GM18511 (cell line): ENCODE results near the gene RASSF4.

Experiments
- ATAC-seq: cut with Tn5 transposase; IDR thresholded peaks from one replicate; pipeline ENCODE4 v1.9.1; 2021; ENCODE audit warnings: mild to moderate bottlenecking, moderate library complexity; ENCODE audit not compliant: unreplicated experiment

Gene RASSF4

GRCh38 chr10:44961931-44962750, 2.5 kb downstream of the RASSF4 start:
- ATAC-seq: no peak

GRCh38 chr10:44962870-44963738, 3.5 kb downstream of the RASSF4 start:
- no peak for ATAC-seq

DNA sequence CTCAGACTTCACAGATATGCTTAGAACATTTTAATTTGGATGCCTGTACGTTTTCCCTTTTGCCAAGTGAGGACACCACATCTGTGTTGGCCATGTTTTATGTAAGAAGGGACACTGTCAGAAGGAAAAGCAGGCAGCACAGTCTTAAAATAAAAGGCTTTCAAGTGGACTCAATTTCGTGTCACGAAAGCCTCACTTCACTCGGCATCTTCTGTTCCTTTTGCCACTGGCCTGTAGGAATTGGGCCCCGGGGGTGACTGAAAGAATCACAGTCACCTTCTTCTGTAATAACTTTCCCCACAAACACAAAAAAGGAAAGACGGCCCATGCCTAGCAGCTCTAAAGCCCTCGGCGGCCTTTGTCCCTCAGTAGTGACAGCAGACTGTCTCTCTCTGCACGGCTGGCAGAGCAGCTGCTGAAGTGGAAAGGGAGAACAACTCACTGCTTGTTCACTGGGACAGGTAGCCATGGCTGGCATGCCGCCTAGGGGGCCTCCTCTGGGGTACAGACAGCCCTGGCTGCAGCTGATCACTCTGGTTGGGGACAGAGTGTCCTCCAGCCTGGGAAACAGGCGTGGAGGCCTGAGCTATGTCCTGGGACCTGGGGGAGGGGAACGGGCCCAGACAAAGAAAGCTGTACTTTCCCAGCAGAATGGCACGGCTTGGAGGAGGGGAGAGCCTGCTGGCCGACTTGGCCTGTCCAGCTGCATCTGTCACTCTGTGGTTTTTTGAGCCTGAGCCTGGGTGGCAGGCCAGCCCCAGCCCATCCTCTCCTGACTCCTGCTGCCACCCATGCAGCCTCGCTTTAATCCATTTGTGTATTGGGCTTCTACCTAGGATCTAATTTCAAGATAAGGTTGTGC, 4.4 kb downstream of the RASSF4 start:
- ATAC-seq: peak; percentile 20

GRCh38 chr10:44965104-44965503, 5.5 kb downstream of the RASSF4 start:
- ATAC-seq: no peak

DNA sequence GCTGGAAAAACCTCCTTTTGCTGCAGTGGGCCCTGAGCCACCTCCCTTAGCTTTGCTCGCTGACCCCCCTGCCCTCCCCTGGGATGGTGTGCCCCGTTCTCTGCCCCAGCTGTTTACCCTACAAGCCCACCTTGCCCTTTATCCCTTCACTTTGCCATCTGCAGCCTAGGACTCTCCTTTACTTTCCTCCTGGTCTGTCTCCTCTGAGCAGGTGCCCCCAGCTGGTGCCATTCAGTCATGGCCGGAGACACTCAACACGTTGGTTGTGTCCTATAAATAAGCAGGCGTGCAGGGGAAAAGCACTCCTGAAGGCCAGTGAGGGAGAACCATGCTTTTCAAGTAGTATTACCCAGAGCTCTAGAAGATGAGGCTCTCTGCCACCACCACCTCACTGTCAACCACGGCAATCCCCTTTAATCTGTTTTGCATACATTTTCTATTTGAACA, 6.1 kb downstream of the RASSF4 start:
- ATAC-seq: peak; percentile 34

DNA sequence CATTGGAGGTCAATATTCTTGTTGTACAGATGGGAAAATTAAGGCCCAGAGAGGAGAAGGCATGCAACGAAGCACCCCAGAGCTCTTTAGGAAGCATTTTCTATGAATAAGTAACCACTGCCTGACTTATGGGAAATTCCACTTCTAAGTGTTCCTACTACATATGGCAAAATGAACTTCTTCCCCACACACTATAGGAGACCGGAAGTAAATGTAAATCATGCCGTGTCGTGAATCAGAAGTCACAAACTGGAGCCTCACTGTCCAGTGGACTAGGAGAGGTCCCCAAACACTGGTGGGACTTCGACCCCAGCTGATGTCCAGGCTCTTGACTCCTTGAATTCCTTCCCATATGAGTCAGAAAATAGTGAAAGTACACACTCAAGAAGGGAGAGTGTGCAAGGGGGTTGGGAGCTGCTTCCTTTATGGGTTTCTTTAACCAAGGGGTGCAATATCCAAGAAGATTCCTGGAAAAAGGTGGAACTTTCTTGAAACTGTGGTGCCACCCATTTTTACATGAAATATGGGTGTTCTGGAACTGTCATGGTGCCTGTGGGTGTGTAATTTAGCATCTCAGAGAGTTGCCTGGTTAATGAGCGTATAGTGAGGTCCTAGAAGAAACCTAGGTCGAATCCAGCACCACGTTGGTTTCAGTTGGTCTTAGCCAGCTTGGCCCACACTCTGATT, 6.7 kb downstream of the RASSF4 start:
- peak; percentile 25 for ATAC-seq

- ATAC-seq: no peak
These were observed 7.4 kb downstream of the RASSF4 start for GRCh38 chr10:44966816-44967509.

GRCh38 chr10:44967616-44968015, 8.0 kb downstream of the RASSF4 start:
- ATAC-seq: no peak

DNA sequence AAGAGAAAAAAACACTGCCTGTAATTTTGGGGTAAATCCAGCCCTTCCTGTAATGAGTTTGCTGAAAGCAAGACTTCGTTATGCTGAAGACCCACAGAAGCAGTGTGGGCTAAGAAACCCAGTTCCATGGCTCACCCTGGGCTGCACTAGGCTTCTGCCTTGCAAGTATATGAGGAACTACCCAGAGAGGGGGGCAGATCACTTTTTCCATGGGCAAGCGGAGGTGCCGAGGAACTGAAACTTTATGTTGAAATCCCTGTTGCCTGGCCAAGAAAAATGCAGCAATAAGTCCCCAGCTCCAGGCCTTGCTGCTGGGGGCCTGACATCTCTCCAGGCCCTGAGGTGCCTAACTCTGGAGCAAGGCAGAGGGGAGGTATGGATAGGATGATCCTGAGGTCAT, 8.5 kb downstream of the RASSF4 start:
- no peak for ATAC-seq

GRCh38 chr10:44968500-44969400, 9.1 kb downstream of the RASSF4 start:
- no peak for ATAC-seq

- no peak for ATAC-seq
These were observed 10.3 kb downstream of the RASSF4 start for GRCh38 chr10:44969854-44970253.

DNA sequence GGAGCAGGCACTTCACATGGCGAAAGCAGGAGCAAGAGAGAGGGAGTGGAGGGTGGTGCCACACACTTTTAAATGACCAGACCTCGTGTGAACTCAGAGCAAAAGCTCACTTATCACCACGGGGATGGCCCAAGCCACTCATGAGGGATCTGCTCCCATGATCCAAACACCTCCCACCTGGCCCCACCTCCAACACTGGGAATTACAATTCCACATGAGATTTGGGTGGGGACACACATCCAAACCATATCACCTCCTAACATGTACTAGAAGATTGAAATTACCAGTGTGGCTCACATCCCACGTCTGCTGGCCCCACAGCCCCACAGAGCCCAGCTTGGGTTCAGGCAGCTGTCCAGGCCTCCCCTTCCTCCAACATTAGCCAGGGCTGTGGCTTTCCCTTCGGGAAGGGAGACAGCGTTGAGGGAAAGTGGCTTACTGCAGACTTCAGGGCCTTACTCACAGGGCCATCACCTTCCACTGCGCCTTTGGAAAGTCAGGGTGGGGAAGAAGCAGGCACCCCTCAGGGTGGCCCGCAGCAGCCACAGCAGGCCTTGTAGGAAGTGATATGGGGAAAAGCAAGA, 11.3 kb downstream of the RASSF4 start:
- no peak for ATAC-seq

- ATAC-seq: no peak
These were observed 11.8 kb downstream of the RASSF4 start for GRCh38 chr10:44971434-44971833.

GRCh38 chr10:44971935-44972757, 12.5 kb downstream of the RASSF4 start:
- ATAC-seq: no peak

GRCh38 chr10:44972874-44973306, 13.3 kb downstream of the RASSF4 start:
- ATAC-seq: no peak

GRCh38 chr10:44973323-44974081, 13.9 kb downstream of the RASSF4 start:
- ATAC-seq: peak; percentile 34
